NCI-H774 (cell line): ENCODE data around the gene FMN2.

Experiments
- DNase-seq: peaks from one replicate; lab custom pipeline; 2025; lab: John Stamatoyannopoulos, UW

FMN2 gene

DNA sequence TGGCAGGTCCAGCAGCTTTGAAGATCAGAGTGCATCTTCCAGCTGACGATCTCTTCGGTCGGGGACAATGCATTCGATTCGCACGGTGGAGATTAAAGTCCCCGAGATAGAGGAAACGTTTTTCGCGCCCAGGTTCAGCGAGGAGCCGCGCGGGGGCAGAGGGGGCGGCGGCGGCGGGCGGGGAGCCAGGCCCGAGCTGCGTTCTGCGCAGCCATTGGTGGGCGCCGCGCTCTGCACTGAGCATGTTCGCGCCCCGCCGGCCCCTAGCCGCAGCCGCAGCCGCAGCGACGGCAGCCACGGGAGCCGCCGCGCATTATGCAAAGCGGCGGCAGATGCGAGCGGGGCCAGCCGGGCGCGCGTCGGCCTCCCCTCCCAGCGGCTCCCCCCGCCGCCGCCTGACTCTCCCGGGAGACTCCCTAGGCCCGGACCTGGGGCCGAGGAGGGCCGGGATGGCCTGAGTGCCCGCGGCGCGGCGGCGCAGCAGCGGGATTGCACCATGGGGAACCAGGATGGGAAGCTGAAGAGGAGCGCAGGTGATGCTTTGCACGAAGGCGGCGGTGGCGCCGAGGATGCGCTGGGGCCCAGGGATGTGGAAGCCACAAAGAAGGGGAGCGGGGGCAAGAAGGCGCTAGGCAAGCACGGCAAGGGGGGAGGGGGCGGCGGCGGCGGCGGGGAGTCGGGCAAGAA lies at the start of gene FMN2:
Gene FMN2, plus strand, starts transcription at position 270 of the 687 bp plus-strand sequence. Its CDS starts 227 bp downstream, at position 497.
- DNase-seq, result peak; percentile 88

DNA sequence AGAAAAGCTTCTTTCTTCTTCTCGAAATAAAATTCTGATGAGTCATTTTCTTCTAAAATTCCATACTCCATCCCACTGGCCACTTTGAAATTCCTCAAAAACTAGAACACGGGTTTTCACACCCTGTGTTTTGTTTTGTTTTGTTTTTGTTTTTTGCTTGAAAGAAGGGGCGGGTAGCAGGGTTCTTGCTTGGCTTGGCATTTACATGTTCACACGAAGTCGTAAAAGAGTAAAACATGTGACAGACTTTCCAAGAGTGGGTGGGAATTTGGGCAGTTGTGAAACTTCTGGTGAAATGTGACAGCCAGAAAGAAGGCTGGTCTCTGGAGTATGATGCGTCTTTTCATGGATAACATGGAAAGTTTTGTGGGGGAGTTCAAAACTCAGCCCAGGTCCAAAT lies 47.1 kb upstream of the FMN2 start:
- DNase-seq, result no peak

DNA sequence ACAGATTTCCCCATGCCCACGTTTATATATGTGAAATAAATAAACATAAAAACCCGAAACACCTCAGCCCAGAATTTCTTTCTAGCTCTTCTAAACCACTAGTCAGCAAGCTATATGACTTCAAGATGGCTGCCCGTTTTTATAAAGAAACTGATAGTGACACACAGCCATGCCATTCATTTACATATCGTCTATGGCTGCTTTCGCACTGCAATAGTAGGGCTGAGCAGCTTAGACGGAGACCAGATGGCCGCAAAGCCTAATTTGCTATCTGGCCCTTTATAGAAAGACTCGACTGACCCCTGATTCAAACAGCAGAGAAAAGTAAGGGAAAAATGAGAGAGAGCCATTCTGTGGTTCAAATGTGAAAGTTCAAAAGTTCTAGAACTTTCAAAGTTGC lies 45.7 kb upstream of the FMN2 start:
- DNase-seq, result no peak

DNA sequence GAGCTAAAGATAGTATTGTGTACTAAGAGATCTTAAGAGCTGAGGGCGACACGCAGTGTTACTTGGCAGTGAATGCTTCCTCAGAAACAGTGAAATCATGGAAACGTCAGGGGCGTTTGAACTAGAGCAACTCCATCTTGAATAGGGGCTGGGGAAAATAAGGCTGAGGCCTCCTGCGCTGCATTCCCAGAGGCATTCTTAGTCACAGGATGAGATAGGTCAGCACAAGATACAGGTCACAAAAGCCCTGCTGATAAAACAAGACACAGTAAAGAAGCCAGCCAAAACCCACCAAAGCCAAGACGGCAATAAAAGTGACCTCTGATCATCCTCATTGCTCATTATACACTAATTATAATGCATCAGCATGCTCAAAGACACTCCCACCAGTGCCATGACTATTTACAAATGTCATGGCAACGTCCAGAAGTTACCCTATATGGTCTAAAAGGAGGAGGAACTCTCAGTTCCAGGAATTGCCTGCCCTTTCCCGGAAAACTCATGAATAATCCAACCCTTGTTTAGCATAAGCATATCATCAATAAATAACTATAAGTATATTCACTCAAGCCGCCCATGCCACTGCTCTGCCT lies 37.5 kb upstream of the FMN2 start:
- DNase-seq, result no peak

DNA sequence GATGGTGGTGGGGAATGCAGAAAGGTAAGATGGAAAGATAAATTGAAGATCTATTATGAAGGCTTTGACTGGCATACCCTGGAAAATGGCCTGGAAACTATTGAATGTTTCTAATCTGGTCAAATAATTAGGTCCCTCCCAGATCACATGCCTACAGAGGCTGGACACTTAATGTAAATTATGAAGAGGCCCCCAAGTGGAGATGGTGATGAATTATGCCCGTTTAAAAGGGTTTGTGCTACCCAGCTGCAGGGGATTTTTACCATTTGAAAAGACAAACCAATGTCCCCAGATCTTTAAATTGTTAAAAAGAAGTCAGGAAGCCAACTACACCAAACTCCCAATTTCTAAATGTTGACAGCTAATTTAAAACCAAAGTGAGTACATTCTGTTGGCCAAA lies 35.7 kb upstream of the FMN2 start:
- no peak for DNase-seq

DNA sequence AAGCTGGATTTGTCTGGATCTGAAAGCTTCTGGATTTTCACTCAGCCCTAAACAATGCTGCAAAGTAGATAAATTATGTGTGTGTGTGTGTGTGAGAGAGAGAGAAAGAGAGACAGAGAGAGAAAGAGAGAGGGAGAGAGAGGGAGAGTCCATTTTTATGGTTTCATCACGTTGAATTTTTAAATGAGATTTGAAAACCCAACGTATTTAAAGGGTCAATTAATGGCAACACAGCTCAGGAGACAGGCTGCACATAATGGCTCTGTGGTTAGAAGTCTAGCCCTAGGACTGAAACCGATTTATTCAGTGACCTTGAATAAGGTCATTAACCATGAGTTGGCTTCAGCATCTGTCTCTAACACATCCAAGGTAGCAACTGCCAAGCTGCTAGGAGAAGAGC lies 35.3 kb upstream of the FMN2 start:
- DNase-seq, result no peak

DNA sequence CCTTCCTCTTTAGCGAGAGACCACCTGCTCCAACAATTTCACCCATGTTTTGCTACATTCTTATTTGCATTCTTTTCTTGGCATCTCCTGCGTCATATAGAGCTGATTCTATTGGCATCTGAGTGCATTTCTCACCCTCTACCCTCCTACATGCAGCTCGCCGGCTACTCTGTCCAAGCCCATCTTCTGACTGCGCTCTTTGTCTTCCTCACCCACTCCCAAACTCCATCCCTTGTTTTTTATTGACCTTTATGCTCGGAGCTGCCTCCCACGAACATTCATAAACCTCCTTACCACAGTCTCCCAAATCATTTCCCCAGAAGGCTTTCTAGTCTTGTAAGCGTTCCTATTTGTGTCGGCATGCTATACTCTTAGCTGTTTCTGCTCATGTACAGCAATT lies 33.6 kb upstream of the FMN2 start:
- no peak for DNase-seq

DNA sequence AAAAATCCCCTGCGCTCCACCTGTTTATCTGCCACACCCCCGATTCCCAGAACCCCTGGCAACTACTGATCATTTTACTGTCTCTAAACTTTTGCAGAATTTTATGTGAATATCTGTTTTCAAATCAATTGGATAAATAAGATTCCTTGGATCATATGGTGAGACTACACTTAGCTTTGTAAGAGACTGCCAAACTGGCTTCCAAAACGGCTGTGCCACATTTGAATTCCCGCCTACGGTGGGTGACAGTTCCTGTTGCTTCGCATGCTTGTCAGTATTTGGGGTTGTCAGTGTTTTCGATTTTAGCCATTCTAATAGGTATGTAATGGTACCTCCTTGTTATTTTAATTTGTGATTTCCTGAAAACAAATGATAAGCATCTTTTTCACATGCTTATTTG lies 22.7 kb upstream of the FMN2 start:
- DNase-seq, result no peak

DNA sequence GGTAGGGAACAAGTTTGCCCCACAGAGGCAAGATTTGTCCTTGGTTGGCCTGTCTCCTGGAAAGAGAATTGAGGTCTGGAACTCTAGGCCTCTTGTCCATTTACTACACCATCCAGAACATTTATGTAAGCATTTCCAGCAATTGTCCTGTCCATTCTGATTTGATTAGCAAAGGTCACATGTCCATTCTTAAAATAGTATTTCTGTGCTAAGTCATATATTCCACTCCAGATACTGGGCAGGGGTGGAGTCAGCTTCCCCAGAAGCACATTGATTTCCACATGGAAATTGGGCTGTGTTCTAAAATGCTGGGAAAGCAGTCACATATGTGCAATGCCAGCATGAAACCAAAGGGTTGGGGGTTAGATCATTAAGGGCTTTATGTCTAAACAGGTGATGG lies 21.5 kb upstream of the FMN2 start:
- no peak for DNase-seq

DNA sequence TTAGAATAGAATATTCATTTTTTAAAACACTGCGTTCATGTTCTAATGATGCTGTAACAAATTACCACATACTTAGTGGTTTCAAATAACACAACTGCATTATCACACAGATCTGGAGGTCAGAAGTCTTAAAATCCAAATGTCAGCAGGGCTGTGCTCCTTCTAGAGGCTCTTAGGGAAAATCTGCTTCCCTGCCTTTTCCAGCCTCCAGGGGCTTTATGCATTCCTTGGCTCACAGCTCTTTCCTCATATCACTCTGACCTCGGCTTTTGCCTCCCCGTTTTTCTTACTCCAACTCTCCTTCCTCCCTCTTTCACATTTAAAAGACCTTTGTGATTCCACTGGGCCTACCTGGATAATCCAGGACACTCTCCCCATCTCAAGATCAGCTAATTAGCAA lies 18.6 kb upstream of the FMN2 start:
- DNase-seq, result no peak

DNA sequence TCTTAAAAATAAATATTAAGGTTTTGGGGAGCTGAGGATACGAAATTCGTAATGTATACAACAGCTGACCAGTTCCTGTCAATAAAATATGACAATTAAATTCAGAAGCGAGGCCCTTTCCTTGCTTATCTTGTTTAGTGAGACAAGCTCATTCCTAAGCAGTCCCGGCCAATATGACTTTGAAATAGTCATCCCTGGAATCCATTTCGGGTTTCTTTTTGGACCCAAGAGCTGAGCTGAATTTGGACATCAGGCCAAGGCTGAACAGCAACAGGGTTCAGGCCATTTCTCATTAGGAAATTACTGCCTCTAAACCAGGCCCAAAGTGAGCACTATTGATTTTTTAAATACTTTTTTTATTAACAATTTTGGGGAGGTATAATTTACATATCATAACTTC lies 17.3 kb upstream of the FMN2 start:
- no peak for DNase-seq

DNA sequence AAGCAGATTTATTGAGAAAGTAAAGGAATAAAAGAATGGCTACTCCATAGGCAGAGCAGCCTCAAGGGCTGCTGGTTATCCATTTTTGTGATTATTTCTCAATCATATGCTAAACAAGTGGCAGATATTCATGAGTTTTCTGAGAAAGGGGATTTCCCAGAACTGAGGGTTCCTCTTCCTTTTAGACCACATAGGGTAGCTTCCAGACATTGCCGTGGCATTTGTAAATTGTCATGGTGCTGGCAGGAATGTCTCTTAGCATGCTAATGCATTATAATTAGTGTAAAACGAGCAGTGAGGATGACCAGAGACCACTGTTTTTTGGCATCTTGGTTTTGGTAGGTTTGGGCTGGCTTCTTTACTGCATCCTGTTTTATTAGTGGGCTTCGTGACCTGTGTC lies 16.8 kb upstream of the FMN2 start:
- DNase-seq, result no peak

DNA sequence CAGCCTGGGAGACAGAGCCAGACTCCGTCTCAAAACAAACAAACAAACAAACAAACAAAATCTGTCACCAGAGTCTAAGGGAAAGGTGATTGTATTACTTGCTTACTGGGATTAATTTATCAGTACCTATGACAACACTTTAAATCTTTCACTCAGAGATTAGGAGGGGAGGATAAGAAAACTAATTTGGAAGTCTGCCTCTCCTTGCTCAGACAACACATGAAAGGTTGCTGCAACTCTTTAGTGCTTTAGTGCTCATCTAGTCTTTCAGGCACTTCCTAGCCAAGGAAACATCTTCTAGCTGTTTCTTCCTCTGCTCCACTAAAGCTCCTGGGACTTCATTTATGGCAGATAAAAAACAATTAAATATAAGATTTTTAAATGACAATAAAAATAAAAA lies 7.3 kb upstream of the FMN2 start:
- DNase-seq, result no peak

DNA sequence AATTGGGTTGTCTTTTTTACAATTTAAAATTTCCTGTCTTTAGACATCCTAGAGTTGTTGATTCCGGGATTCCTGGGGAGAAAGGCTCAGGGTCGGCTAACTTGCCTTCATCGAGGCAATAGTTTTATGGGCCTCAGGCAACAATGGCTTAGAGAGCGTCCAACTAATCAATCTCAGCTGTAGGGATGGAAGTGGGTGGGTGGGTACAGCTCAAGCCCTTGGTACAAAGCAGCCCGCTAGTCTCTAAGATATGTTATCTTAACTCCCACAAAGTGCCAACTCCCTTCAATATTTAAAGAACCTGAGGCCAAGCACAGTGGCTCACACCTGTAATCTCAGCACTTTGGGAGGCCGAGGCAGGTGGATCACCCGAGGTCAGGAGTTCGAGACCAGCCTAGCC lies 6.9 kb upstream of the FMN2 start:
- DNase-seq, result no peak

DNA sequence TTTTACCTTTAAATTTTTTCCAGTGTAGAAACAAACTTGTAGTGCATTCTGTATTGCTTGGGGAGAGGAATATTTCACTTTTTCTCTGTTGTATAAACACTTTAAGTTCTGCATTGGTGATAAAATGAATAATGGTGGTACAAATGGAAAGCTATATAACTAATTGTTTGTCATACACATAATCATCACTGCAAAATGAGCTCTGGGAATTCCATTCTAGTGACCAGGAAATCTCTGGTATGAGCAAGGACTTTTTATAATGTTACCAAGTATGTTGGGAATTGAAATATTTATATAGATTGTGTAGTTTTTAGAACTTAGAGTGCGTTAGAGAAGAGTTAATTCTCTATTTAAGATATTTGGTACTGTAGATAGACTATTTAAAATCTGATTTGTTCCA lies 5.0 kb upstream of the FMN2 start:
- no peak for DNase-seq

DNA sequence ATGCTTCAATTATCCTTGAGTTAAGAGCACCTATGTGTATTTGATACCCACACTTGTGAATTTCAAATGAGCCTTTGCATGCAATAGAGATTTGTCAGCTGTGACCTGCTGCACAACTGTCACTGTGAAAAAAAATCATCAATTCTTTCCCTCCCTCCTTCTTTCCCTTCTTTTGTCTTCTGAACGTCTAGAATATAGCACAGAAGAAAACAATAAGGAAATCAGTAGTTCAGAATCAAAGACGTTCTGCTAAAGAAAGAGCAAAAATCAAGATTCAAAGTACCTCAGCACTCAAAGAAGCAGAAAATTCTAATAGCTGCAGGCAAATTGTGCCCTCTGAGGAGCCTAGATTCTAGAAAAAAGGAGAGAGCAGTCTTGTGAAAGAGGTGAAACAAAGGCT lies 1.7 kb upstream of the FMN2 start:
- no peak for DNase-seq

DNA sequence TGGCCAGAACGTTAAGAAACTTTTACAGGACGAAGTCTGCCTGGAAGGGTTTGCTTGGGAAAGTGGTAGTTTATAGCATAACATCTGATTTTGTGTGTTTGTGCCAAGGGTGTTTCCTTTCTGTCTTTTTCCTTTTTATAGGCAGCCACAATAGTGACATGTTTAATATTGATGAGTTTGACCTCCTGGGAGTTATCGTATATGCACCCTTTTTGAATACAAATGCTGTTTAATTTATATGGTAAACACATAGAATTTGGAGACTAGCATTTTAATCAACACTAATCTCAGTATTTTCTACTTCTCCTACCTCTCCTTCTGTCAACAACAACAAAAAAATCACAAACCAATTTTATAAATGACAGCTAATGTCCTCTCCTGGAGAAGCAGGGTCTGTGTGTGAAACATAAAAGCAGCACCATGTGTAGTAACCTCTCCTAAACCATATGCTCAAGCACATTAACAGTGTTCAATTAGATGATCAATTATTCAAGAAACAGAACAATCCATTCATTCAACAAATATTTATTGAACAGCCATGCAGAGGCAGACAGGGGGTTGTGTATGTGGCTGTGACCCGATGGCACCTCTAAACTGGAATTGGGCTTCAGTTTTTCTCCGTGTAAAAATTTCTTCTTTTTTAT lies 604 bp upstream of the FMN2 start:
- no peak for DNase-seq

DNA sequence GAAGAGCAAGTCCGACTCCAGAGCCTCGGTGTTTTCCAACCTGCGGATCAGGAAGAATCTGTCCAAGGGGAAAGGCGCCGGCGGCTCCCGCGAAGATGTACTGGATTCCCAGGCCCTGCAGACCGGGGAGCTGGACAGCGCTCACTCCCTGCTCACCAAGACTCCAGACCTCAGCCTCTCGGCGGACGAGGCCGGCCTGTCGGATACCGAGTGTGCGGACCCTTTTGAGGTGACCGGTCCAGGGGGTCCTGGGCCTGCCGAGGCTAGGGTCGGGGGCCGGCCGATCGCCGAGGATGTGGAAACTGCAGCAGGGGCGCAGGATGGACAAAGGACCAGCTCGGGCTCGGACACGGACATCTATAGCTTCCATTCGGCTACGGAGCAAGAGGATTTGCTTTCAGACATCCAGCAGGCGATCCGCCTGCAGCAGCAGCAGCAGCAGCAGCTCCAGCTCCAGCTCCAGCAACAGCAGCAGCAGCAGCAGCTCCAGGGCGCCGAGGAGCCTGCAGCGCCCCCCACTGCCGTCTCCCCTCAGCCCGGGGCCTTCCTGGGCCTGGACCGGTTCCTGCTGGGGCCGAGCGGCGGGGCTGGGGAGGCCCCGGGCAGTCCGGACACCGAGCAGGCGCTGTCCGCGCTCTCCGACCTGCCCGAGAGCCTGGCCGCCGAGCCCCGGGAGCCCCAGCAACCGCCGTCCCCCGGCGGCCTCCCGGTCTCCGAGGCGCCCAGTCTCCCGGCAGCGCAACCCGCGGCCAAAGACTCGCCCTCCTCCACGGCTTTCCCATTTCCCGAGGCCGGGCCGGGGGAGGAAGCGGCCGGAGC lies 827 bp downstream of the FMN2 start:
- DNase-seq, result peak; percentile 38

DNA sequence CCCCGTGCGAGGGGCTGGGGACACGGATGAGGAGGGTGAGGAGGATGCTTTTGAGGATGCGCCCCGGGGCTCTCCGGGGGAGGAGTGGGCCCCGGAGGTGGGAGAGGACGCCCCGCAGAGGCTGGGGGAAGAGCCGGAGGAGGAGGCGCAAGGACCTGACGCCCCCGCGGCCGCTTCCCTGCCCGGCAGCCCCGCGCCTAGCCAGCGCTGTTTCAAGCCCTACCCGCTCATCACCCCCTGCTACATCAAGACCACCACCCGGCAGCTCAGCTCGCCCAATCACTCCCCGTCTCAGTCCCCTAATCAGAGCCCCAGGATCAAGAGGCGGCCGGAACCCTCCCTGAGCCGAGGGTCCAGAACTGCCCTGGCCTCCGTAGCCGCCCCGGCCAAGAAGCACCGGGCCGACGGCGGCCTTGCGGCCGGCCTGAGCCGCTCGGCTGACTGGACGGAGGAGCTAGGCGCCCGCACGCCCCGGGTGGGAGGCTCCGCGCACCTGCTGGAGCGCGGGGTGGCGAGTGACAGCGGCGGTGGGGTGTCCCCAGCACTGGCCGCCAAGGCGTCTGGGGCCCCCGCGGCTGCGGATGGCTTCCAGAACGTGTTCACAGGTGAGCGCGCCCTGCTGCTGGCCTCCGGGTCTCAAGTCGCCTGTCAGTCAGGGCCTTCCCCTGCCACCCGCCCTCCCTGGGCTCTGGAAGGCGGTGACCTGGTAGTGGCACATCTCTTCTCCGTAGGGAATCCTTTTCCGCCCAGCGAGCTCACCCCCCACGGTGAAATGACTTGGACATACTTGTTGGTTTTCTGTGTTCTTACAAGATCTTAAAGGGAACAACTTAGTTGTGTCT lies 1.7 kb downstream of the FMN2 start:
- DNase-seq, result no peak

DNA sequence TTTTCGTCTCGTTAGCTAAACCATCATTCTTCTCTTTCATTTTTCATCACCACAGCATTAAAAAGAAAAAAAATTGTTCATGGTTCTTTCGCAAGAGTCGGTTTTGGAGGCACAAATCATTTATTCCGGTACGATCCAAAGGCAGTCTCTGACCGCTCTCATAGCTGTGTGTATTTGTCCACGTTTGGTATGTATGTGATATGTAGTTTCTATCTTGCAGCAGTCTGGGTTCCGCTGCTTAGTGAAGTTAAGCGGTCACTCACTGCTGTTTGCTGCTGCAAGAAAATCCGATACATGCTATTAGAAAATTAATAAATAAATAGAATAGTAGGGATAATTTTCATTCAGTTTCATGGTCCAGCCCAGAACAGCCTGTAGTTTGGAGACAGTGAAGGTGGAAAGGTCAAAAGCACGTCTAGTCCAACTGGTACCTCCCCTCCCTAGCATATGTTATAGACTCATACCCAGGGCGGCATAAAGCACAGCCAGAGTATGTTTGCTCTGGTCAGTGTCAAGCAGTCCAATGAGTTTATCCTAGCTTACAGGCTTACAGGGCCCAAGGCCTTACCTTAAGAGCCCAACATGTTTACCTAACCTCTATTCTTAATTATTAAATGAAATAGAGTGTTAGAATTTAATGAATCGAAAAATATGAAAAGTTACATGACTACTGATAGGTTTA lies 2.5 kb downstream of the FMN2 start:
- no peak for DNase-seq

DNA sequence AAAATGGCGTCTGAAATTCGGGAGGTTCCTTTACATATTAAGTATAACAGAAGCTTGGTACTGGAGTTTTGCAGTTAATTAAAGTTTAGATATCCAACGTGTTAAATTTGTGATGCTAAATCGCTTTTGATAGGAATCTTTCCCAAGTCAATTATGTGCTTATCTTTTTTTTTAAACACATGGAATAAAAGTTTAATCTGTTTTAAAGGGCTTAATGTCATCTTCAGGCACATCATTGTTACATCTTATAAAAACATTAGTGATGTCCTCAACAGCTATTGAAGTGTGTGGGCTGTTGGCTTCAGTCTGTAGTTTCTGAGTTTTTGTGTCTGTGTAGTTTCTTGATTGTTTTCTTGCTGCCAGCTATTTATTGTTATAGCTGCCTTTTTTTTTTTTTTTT lies 5.3 kb downstream of the FMN2 start:
- DNase-seq, result no peak
